A673 (cell line): ENCODE measurements around the gene CPNE5. TPM values are rescaled to one million over a fixed set of nuclear protein-coding genes. Genes with fewer than 3 reads are reported as not detected.
"Not testable (repeated sequence)": the region's sequence is repeated elsewhere in the genome, so short reads cannot be mapped to it uniquely, and the experiment has no call there.

Experiments
- BruUV-seq: library from RNA; stranded (reverse); fragments of 400-500 nt; replicated peaks from 2 replicates; lab custom pipeline; 2021; lab: Mats Ljungman, UMichigan
- CTCF ChIA-PET: fragments of 300-600 bp; sonication (Branson Sonifier 250); formaldehyde crosslinking; loops from one replicate; lab custom pipeline; 2022; ENCODE audit warnings: antibody characterized with exemption; lab: Charles Lee
- POLR2A ChIA-PET: fragments of 300-600 bp; sonication (Branson Sonifier 250); formaldehyde crosslinking; loops from one replicate; lab custom pipeline; 2022; ENCODE audit warnings: antibody characterized with exemption; ENCODE audit not compliant: low non-redundant PET; lab: Charles Lee
- DNase-seq: peaks from one replicate; pipeline ENCODE4 v3.0.0-alpha.2; 2015; ENCODE audit warnings: low spot score
- H3K27ac ChIP-seq: fragments of 200-600 bp; sonication (generic); 2 replicates; pipeline ENCODE4 v1.5.1; 2016; ENCODE audit warnings: mixed run types, low read depth, mild to moderate bottlenecking, mixed read lengths, antibody characterized with exemption, low read length; ENCODE audit not compliant: poor library complexity, severe bottlenecking
- H3K27me3 ChIP-seq: fragments of 200-600 bp; sonication (generic); replicated peaks from 2 replicates; pipeline ENCODE4 v1.6.1; 2017; ENCODE audit warnings: mixed run types, low read depth, mild to moderate bottlenecking, mixed read lengths, antibody characterized with exemption, low read length; ENCODE audit not compliant: insufficient read depth, poor library complexity
- H3K36me3 ChIP-seq: fragments of 200-600 bp; sonication (generic); 2 replicates; pipeline ENCODE4 v1.6.1; 2016; ENCODE audit warnings: mixed run types, mild to moderate bottlenecking, mixed read lengths, antibody characterized with exemption, low read length; ENCODE audit not compliant: insufficient read depth, poor library complexity, severe bottlenecking
- H3K4me1 ChIP-seq: fragments of 200-600 bp; sonication (generic); 2 replicates; pipeline ENCODE4 v1.6.1; 2017; ENCODE audit warnings: mixed run types, mild to moderate bottlenecking, mixed read lengths, antibody characterized with exemption, low read length; ENCODE audit not compliant: insufficient read depth, poor library complexity, severe bottlenecking
- H3K4me3 ChIP-seq: fragments of 200-600 bp; sonication (generic); 2 replicates; pipeline ENCODE4 v1.5.1; 2016; ENCODE audit warnings: low read depth, mixed run types, mild to moderate bottlenecking, mixed read lengths, low read length; ENCODE audit not compliant: poor library complexity, severe bottlenecking
- H3K9me3 ChIP-seq: fragments of 200-600 bp; sonication (generic); 2 replicates; pipeline ENCODE4 v1.6.1; 2016; ENCODE audit warnings: mixed run types, low read depth, mild to moderate bottlenecking, mixed read lengths, antibody characterized with exemption, low read length; ENCODE audit not compliant: poor library complexity, severe bottlenecking
- CTCF ChIP-seq: fragments of 300-800, 200-600 bp; sonication (generic); conservative IDR thresholded peaks from 2 replicates; pipeline ENCODE4 v1.5.1; 2017; ENCODE audit warnings: low read depth, mild to moderate bottlenecking, antibody characterized with exemption, low read length, moderate library complexity, mixed read lengths
- EZH2 ChIP-seq: fragments of 200-600 bp; sonication (generic); IDR thresholded peaks from 2 replicates; pipeline ENCODE4 v1.6.1; 2017; ENCODE audit warnings: borderline replicate concordance, low read depth, mild to moderate bottlenecking, mixed read lengths, antibody characterized with exemption, low read length; ENCODE audit not compliant: poor library complexity, severe bottlenecking
- intact Hi-C: fragments of 100-400 bp; cut with micrococcal nuclease; formaldehyde crosslinking; loops from one replicate; pipeline ENCODE4 v1.10.0; 2022; ENCODE audit not compliant: unreplicated experiment
- total RNA-seq: library from RNA; stranded (reverse); gene quantifications from 2 replicates; pipeline ENCODE4 v1.2.3, GENCODE V29; 2021

Gene CPNE5
- total RNA-seq, 1 experiment from 2014 or later, result 0.13 TPM

- TF ChIP-seq CTCF (no peak), EZH2 (no peak)
- Histone ChIP-seq H3K4me1 (no peaks in the 10 kb centered on the region), H3K27ac (no peak overlapping the region), H3K27me3 (no peaks in the 10 kb centered on the region), H3K36me3 (no peaks in the 10 kb centered on the region), H3K9me3 (no peaks in the 10 kb centered on the region), H3K4me3 (no peak overlapping the region)
- DNase-seq, result no peak
- intact Hi-C loops, result no loop called here
- BruUV-seq, result no TSS peak
- ChIA-PET POLR2A (no interaction called here), CTCF (interaction anchor here (0.8 kb wide), 1 partner anchor 394 kb away, joined by 3 read pairs; no protein-coding TSS in a partner anchor)
Measured at GRCh38 chr6:36815962-36816735, 23.1 kb downstream of the CPNE5 start.

- CTCF ChIA-PET, result no interaction called here
- H3K36me3 ChIP-seq, result no peaks in the 10 kb centered on the region
- no peak for DNase-seq
- POLR2A ChIA-PET, result no interaction called here
- H3K27me3 ChIP-seq, result no peaks in the 10 kb centered on the region
- no peaks in the 10 kb centered on the region for H3K4me1 ChIP-seq
- H3K9me3 ChIP-seq, result no peaks in the 10 kb centered on the region
- TF ChIP-seq CTCF, result no peak
- no peak for TF ChIP-seq EZH2
- BruUV-seq, result no TSS peak
- intact Hi-C loops, result no loop called here
- H3K4me3 ChIP-seq, result no peak overlapping the region
- H3K27ac ChIP-seq, result no peak overlapping the region
Measured at GRCh38 chr6:36814249-36814648, 25.0 kb downstream of the CPNE5 start.

- TF ChIP-seq CTCF (no peak), EZH2 (no peak)
- no peak overlapping the region for H3K27ac ChIP-seq
- no peaks in the 10 kb centered on the region for H3K27me3 ChIP-seq
- DNase-seq, result no peak
- no peak overlapping the region for H3K4me3 ChIP-seq
- ChIA-PET POLR2A (no interaction called here), CTCF (no interaction called here)
- intact Hi-C loops, result no loop called here
- no peaks in the 10 kb centered on the region for H3K4me1 ChIP-seq
- no peaks in the 10 kb centered on the region for H3K36me3 ChIP-seq
- no peaks in the 10 kb centered on the region for H3K9me3 ChIP-seq
- BruUV-seq, result no TSS peak
Measured at GRCh38 chr6:36813526-36813925, 25.7 kb downstream of the CPNE5 start.

GRCh38 chr6:36813047-36813446 lies 26.2 kb downstream of the CPNE5 start:
- POLR2A ChIA-PET, CTCF ChIA-PET, H3K4me1 ChIP-seq, H3K36me3 ChIP-seq, H3K27ac ChIP-seq, H3K9me3 ChIP-seq, DNase-seq, intact Hi-C loops, BruUV-seq, H3K4me3 ChIP-seq, H3K27me3 ChIP-seq: not testable (repeated sequence)
